ENCODE results near the gene NPIPB2.
"Not testable (repeated sequence)": the region's sequence is repeated elsewhere in the genome, so short reads cannot be mapped to it uniquely, and the experiment has no call there.

The NPIPB2 gene

DNA sequence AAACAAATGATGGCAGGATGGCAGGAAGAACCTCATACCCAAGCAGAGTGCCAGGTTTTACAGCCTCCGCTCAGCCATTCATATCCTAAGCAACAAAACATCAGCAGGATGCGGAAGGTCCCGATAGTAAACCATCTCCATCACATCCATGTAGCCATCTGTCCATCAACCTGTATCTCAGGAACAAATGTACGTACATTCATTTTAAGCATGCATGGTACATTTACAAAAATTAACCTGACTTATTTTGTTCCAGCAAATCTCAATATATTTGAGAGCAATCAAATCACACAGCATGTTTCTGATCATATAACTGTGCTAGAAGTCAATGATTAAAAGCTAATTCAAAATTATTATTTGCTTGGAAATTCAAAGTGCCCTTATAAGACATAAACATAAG is at the start of gene NPIPB2:
TSS of gene NPIPB2 (minus strand) at position 101 of the 400 bp plus-strand sequence. CDS start at position 101, 0 bp downstream.
- not testable (repeated sequence) for DNase-seq (ENCODE audit: low read depth in 1 of 2, low spot score in 1 of 2)

GRCh38 chr16:11990702-11991390 is 49.0 kb upstream of the NPIPB2 start:
- no peak for DNase-seq (ENCODE audit: low read depth in 1 of 2, low spot score in 1 of 2)

- no peak for DNase-seq (ENCODE audit: low read depth in 1 of 2, low spot score in 1 of 2)
These were observed 46.6 kb upstream of the NPIPB2 start for GRCh38 chr16:11988258-11988978.

- no peak for DNase-seq (ENCODE audit: low read depth in 1 of 2, low spot score in 1 of 2)
These were observed 44.7 kb upstream of the NPIPB2 start for GRCh38 chr16:11986521-11987057.

GRCh38 chr16:11985250-11985649 is 43.4 kb upstream of the NPIPB2 start:
- DNase-seq (ENCODE audit: low read depth in 1 of 2, low spot score in 1 of 2): no peak

GRCh38 chr16:11980136-11980844 is 38.4 kb upstream of the NPIPB2 start:
- no peak for DNase-seq (ENCODE audit: low read depth in 1 of 2, low spot score in 1 of 2)

GRCh38 chr16:11979013-11979672 is 37.3 kb upstream of the NPIPB2 start:
- DNase-seq (ENCODE audit: low read depth in 1 of 2, low spot score in 1 of 2): no peak

DNA sequence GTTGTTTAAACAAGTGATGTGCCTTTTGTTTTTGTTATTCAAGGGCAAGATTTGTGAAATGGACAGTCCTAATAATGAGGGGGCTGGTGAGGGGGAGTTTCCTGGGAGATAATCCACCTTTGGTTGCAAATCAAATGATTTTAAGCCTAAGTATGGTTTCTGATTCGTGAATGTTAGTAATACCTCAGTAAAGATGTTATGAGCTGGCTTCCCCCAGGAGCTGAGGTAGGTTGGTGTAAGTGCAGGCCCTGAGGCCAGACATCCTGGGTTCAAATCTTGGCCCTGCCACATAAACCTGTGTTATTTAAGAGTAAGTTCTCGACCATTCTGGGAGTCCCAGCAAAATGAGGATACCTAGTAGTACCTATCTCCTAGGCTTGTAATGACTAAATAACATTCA is 36.2 kb upstream of the NPIPB2 start:
- DNase-seq (ENCODE audit: low read depth in 1 of 2, low spot score in 1 of 2): no peak

GRCh38 chr16:11977376-11978041 is 35.7 kb upstream of the NPIPB2 start:
- no peak for DNase-seq (ENCODE audit: low read depth in 1 of 2, low spot score in 1 of 2)

GRCh38 chr16:11976850-11977375 is 35.1 kb upstream of the NPIPB2 start:
- no peak for DNase-seq (ENCODE audit: low read depth in 1 of 2, low spot score in 1 of 2)

DNA sequence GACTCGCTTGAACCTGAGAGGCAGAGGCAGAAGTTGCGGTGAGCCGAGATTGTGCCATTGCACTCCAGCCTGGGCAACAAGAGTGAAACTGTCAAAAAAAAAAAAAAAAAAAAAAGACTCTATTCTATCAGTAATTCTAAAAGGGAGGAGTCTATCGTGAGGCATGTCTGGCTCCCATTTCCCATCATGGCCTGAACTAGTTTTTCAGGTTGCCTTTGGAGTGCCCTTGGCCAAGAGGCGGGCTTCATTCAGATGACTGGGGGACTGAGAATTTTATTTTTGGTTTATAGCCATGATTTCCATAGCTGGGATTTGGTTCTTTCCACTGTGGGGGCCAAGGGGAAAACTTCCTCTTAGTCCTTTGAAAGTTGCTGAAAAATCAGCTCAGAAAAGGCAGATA is 31.2 kb upstream of the NPIPB2 start:
- no peak for DNase-seq (ENCODE audit: low read depth in 1 of 2, low spot score in 1 of 2)

DNA sequence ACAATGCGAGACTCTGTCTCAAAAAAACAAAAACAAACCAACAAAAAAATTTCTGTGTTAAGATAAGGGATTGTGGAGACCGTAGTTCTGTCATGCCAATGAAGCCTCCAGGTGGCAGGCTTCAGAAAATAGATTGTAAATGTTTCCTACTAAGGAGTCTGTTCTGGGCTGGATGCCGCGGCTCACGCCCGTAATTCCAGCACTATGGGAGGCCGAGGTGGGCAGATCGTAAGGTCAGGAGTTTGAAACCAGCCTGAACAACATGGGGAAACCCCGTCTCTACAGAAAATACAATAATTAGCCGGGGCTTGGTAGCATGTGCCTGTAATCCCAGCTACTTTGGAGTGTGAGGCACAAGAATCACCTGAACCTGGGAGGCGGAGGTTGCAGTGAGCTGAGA is 30.3 kb upstream of the NPIPB2 start:
- DNase-seq (ENCODE audit: low read depth in 1 of 2, low spot score in 1 of 2): no peak

DNA sequence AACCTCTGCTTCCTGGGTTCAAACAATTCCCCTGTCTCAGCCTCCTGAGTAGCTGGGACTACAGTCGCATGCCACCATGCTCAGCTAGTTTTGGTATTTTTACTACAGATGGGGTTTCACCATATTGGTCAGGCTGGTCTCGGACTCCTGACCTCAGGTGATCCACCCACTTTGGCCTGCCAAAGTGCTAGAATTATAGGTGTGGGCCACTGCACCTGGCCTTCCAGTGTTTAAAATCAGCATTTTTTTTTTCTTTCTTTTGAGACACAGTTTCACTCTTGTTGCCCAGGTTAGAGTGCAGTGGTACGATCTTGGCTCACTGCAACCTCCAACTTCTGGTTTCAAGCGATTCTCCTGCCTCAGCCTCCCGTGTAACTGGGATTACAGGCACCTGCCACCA is 28.4 kb upstream of the NPIPB2 start:
- not testable (repeated sequence) for DNase-seq (ENCODE audit: low read depth in 1 of 2, low spot score in 1 of 2)

DNA sequence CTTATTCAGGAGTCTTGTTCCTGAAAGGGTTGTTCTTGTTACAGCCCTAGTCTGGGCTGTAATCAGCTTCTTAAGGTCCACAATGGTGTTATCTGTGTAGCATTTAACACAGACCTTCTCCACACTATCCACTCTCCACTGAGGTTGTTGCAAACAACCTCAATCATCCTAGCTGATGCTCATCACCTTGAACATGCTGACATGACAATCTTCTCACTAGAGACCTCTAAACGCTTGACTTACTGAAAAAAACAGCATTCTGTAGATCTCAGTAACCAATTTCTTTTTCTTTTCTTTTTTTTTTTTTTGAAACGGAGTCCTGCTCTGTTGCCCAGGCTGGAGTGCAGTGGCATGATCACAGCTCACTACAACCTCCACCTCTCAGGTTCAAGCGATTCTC is 26.7 kb upstream of the NPIPB2 start:
- DNase-seq (ENCODE audit: low read depth in 1 of 2, low spot score in 1 of 2): no peak

- no peak for DNase-seq (ENCODE audit: low read depth in 1 of 2, low spot score in 1 of 2)
These were observed 25.5 kb upstream of the NPIPB2 start for GRCh38 chr16:11967195-11967911.

- DNase-seq (ENCODE audit: low read depth in 1 of 2, low spot score in 1 of 2): no peak
These were observed 24.3 kb upstream of the NPIPB2 start for GRCh38 chr16:11966173-11966572.

- no peak for DNase-seq (ENCODE audit: low read depth in 1 of 2, low spot score in 1 of 2)
These were observed 23.1 kb upstream of the NPIPB2 start, which contains the start of gene TNFRSF17 for GRCh38 chr16:11964761-11965551. TNFRSF17 (plus strand) TSS chr16:11965210; CDS start chr16:11965325, 115 bp downstream.

DNA sequence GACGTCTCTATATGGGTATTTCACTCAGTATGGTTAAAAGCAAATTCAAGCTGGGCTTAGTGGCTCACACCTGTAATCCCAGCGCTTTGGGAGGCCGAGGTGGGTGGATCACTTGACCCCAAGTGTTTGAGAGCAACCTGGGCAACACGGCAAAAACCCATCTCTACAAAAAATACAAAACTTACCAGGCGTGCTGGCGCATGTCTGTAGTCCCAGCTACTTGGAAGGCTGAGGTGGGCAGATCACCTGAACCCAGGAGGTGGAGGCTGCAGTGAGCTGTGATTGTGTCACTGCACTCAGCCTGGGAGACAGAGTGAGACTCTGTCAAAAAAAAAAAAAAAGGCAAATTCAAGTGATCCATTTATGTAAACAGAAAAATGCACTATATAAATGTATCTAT is 21.9 kb upstream of the NPIPB2 start:
- no peak for DNase-seq (ENCODE audit: low read depth in 1 of 2, low spot score in 1 of 2)

DNA sequence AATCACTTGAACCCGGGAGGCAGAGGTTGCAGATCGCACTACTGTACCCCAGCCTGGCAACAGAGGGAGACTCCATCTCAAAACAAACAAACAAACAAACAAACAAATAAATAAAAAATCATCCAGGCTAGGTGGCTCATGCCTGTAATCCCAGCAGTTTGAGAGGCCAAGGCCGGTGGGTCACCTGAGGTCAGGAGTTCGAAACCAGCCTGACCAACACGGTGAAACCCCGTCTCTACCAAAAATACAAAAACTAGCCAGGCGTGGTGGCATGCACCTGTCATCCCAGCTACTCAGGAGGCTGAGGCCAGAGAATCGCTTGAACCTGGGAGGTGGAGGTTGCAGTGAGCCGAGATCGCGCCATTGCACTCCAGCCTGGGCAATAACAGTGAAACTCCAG is 21.1 kb upstream of the NPIPB2 start:
- DNase-seq (ENCODE audit: low read depth in 1 of 2, low spot score in 1 of 2): not testable (repeated sequence)
